T1000 (cell line): ENCODE results near the gene PDZD11.
"Not testable (repeated sequence)": the region's sequence is repeated elsewhere in the genome, so short reads cannot be mapped to it uniquely, and the experiment has no call there.

Experiments used
- DNase-seq: peaks from one replicate; lab custom pipeline; 2025; ENCODE audit warnings: mixed read lengths; lab: John Stamatoyannopoulos, UW

Gene PDZD11

GRCh38 chrX:70257423-70258288 lies 32.1 kb downstream of the PDZD11 start:
- no peak for DNase-seq

- DNase-seq, result no peak
These were observed 34.3 kb downstream of the PDZD11 start for GRCh38 chrX:70255452-70255851.

GRCh38 chrX:70254909-70255308 lies 34.8 kb downstream of the PDZD11 start:
- DNase-seq, result no peak

GRCh38 chrX:70254063-70254400 lies 35.7 kb downstream of the PDZD11 start:
- no peak for DNase-seq

- DNase-seq, result no peak
These were observed 36.2 kb downstream of the PDZD11 start for GRCh38 chrX:70253377-70254062.

- DNase-seq, result no peak
These were observed 37.2 kb downstream of the PDZD11 start for GRCh38 chrX:70252491-70252890.

- DNase-seq, result no peak
These were observed 42.5 kb downstream of the PDZD11 start for GRCh38 chrX:70247252-70247651.

- no peak for DNase-seq
These were observed 44.8 kb downstream of the PDZD11 start for GRCh38 chrX:70244881-70245280.

- not testable (repeated sequence) for DNase-seq
These were observed 46.1 kb downstream of the PDZD11 start for GRCh38 chrX:70243601-70244000.

- DNase-seq, result no peak
These were observed 48.2 kb downstream of the PDZD11 start for GRCh38 chrX:70241501-70241900.

GRCh38 chrX:70240751-70241150 lies 49.0 kb downstream of the PDZD11 start:
- no peak for DNase-seq
